Left forelimb (tissue), 1 donor: ENCODE measurements around the gene ILKAP.

ENCODE experiments used
- DNase-seq: peaks from one replicate; pipeline ENCODE4 v3.0.0-alpha.2; 2018; ENCODE audit warnings: low spot score

ILKAP gene

GRCh38 chr2:238236571-238236970 lies 33.1 kb upstream of the ILKAP start:
- no peak for DNase-seq

GRCh38 chr2:238235856-238236255 lies 32.4 kb upstream of the ILKAP start:
- no peak for DNase-seq

- no peak for DNase-seq
These were observed 31.8 kb upstream of the ILKAP start for GRCh38 chr2:238235331-238235732.

- no peak for DNase-seq
These were observed 30.1 kb upstream of the ILKAP start for GRCh38 chr2:238233625-238234024.

GRCh38 chr2:238231809-238232208 lies 28.3 kb upstream of the ILKAP start:
- no peak for DNase-seq

GRCh38 chr2:238231251-238231793 lies 27.8 kb upstream of the ILKAP start:
- DNase-seq, result no peak

GRCh38 chr2:238230699-238231098 lies 27.2 kb upstream of the ILKAP start:
- DNase-seq, result no peak

GRCh38 chr2:238228700-238229099 lies 25.2 kb upstream of the ILKAP start:
- DNase-seq, result no peak

- no peak for DNase-seq
These were observed 24.1 kb upstream of the ILKAP start for GRCh38 chr2:238227587-238228032.

- no peak for DNase-seq
These were observed 23.4 kb upstream of the ILKAP start for GRCh38 chr2:238226698-238227586.

GRCh38 chr2:238225911-238226697 lies 22.6 kb upstream of the ILKAP start:
- no peak for DNase-seq

GRCh38 chr2:238225121-238225520 lies 21.6 kb upstream of the ILKAP start:
- no peak for DNase-seq

- DNase-seq, result no peak
These were observed 21.0 kb upstream of the ILKAP start for GRCh38 chr2:238224356-238225035.

GRCh38 chr2:238220892-238221521 lies 17.5 kb upstream of the ILKAP start:
- no peak for DNase-seq

GRCh38 chr2:238220274-238220891 lies 16.9 kb upstream of the ILKAP start:
- no peak for DNase-seq

GRCh38 chr2:238216651-238217184 lies 13.2 kb upstream of the ILKAP start:
- DNase-seq, result no peak

GRCh38 chr2:238207006-238207405 lies 3.5 kb upstream of the ILKAP start:
- no peak for DNase-seq

- DNase-seq, result peak; percentile 75
These were observed 633 bp upstream of the ILKAP start for GRCh38 chr2:238203973-238204683.

GRCh38 chr2:238202326-238203093 lies 985 bp downstream of the ILKAP start:
- DNase-seq, result no peak

GRCh38 chr2:238190445-238190844 lies 13.1 kb downstream of the ILKAP start:
- DNase-seq, result no peak
